Measurements from ENCODE around the gene BCL7C. TPM values are rescaled to one million over a fixed set of nuclear protein-coding genes. Genes with fewer than 3 reads are reported as not detected.

The BCL7C gene
- total and polyA plus RNA-seq, 2 of the 13 experiments (the other 11 are each of a cell fraction or from before 2014, with no cell fraction given): 17.7 to 33.8 TPM

- in situ Hi-C loops (cut with HindIII; ENCODE audit: extremely low pct_ligation_motif_present, low pct_unique_long_range_greater_than_20kb): no loop called here
- CTCF ChIA-PET (ENCODE audit: low intra/inter-chr PET ratio, low total read pairs): no interaction called here
- H3K4me3 ChIP-seq (replicated peaks in 1 of 3; ENCODE audit: insufficient read depth in 1 of 3, low read depth in 2 of 3, low read length in 3 of 3): no peak overlapping the region
- no peak for DNase-seq (ENCODE audit: low spot score)
- H3K9me3 ChIP-seq (ENCODE audit: low read length): no peaks in the 10 kb centered on the region
- no TSS peak for BruUV-seq (replicated peaks)
- no peaks in the 10 kb centered on the region for H3K27me3 ChIP-seq (ENCODE audit: control insufficient read depth in 1 of 2, insufficient read depth in 2 of 2, low read length in 2 of 2)
- TF ChIP-seq RAD51 (IDR thresholded peaks at IDR 0.05; ENCODE audit: borderline replicate concordance) (no peak), ZNF354B (CRISPR knock-in tag; IDR thresholded peaks at IDR 0.05) (no peak), ZNF737 (CRISPR knock-in tag; IDR thresholded peaks at IDR 0.05; ENCODE audit: borderline replicate concordance) (no peak), SNRNP70 (IDR thresholded peaks at IDR 0.05; ENCODE audit: low read depth, low read length) (no peak), IKZF4 (CRISPR knock-in tag; IDR thresholded peaks at IDR 0.05; ENCODE audit: borderline replicate concordance, low read depth, not compliant biosample characterization) (no peak), GATAD1 (CRISPR knock-in tag; IDR thresholded peaks at IDR 0.05) (no peak), ZSCAN30 (CRISPR knock-in tag; IDR thresholded peaks at IDR 0.05) (no peak), ATF7-NPFF (CRISPR knock-in tag; IDR thresholded peaks at IDR 0.05; ENCODE audit: low read depth) (no peak)
- POLR2A ChIA-PET: interaction anchor here (0.7 kb wide), 1 partner anchor 12 kb away, joined by 3 read pairs; no protein-coding TSS in a partner anchor
- intact Hi-C loops (cut with micrococcal nuclease; ENCODE audit: unreplicated experiment): no loop called here
- peaks cover 14% of the 10 kb centered on the region for H3K4me1 ChIP-seq (ENCODE audit: insufficient read depth, low read length)
- H3K79me2 ChIP-seq (ENCODE audit: insufficient read depth, low read length): no peaks in the 10 kb centered on the region
- 84% methylated on average over 5 of the region's 5 CpGs for WGBS (ENCODE audit: low lambda C conversion rate)
- H3K4me2 ChIP-seq (ENCODE audit: low read depth, low read length): no peak overlapping the region
- H2AFZ ChIP-seq (ENCODE audit: low read length): no peak overlapping the region
- H3K9ac ChIP-seq (ENCODE audit: insufficient read depth, low read depth, low read length): no peak overlapping the region
- peaks cover 10 to 14% of the 10 kb centered on the region in 2 experiments; a peak in 3 of 5 replicates for H3K36me3 ChIP-seq (replicated peaks in 1 of 2; ENCODE audit: control insufficient read depth in 1 of 2, insufficient read depth in 2 of 2, low read length in 2 of 2)
- H4K20me1 ChIP-seq (ENCODE audit: insufficient read depth, low read length): no peaks in the 10 kb centered on the region
- FAIRE-seq: no peak
- ATAC-seq: no peak
- no peak overlapping the region for H3K27ac ChIP-seq (ENCODE audit: extremely low read length, insufficient read depth, low read length)
Measured at GRCh38 chr16:30937692-30938091, 43.8 kb upstream of the BCL7C start.

GRCh38 chr16:30934827-30935557 lies 41.1 kb upstream of the BCL7C start:
- H3K36me3 ChIP-seq (replicated peaks in 1 of 2; ENCODE audit: control insufficient read depth in 1 of 2, insufficient read depth in 2 of 2, low read length in 2 of 2): peaks cover 15 to 27% of the 10 kb centered on the region in 2 experiments
- no peak overlapping the region for H3K4me3 ChIP-seq (replicated peaks in 1 of 3; ENCODE audit: insufficient read depth in 1 of 3, low read depth in 2 of 3, low read length in 3 of 3)
- H2AFZ ChIP-seq (ENCODE audit: low read length): no peak overlapping the region
- DNase-seq (ENCODE audit: low spot score): peak; percentile 70
- ATAC-seq: peak; percentile 77
- no peaks in the 10 kb centered on the region for H3K27me3 ChIP-seq (ENCODE audit: control insufficient read depth in 1 of 2, insufficient read depth in 2 of 2, low read length in 2 of 2)
- H3K4me2 ChIP-seq (ENCODE audit: low read depth, low read length): no peak overlapping the region
- 63% methylated on average over 12 of the region's 12 CpGs for WGBS (ENCODE audit: low lambda C conversion rate)
- intact Hi-C loops (cut with micrococcal nuclease; ENCODE audit: unreplicated experiment) (no loop called here), in situ Hi-C loops (cut with HindIII; ENCODE audit: extremely low pct_ligation_motif_present, low pct_unique_long_range_greater_than_20kb) (no loop called here)
- H3K9me3 ChIP-seq (ENCODE audit: low read length): no peaks in the 10 kb centered on the region
- H3K27ac ChIP-seq (ENCODE audit: extremely low read length, insufficient read depth, low read length): no peak overlapping the region
- H4K20me1 ChIP-seq (ENCODE audit: insufficient read depth, low read length): no peaks in the 10 kb centered on the region
- FAIRE-seq: peak; percentile 78
- peaks cover 6% of the 10 kb centered on the region; the same call in 1 of the 2 replicates for H3K4me1 ChIP-seq (ENCODE audit: insufficient read depth, low read length)
- no peak overlapping the region for H3K9ac ChIP-seq (ENCODE audit: insufficient read depth, low read depth, low read length)
- BruUV-seq (replicated peaks): no TSS peak
- H3K79me2 ChIP-seq (ENCODE audit: insufficient read depth, low read length): no peaks in the 10 kb centered on the region
- CTCF ChIA-PET (ENCODE audit: low intra/inter-chr PET ratio, low total read pairs): no interaction called here
- POLR2A ChIA-PET: no interaction called here
- TF ChIP-seq STAG1 (CRISPR knock-in tag; IDR thresholded peaks at IDR 0.05) (peak; percentile 52), SMC3 (IDR thresholded peaks at IDR 0.05; ENCODE audit: low read length) (peak; percentile 74), ZNF570 (CRISPR knock-in tag; IDR thresholded peaks at IDR 0.05; ENCODE audit: borderline replicate concordance) (no peak), YY1 (IDR thresholded peaks at IDR 0.05; ENCODE audit: insufficient read depth, insufficient replicate concordance, low read depth, low read length) (peak; percentile 27), EP300 (IDR thresholded peaks at IDR 0.05; ENCODE audit: low read depth in 2 of 2, low read length in 2 of 2) (no peak), EP300 (CRISPR knock-in tag; IDR thresholded peaks at IDR 0.05; ENCODE audit: borderline replicate concordance) (0 out of 2 replicates have a peak, but pooled peaks have one; percentile 12), RAD21 (CRISPR knock-in tag; IDR thresholded peaks at IDR 0.05) (peak; percentile 47; the same call in 1 of the 2 replicates), CTCF (CRISPR knock-in tag; IDR thresholded peaks at IDR 0.05) (peak; percentile 83), PPARG (CRISPR knock-in tag; conservative IDR thresholded peaks at IDR 0.05) (no peak), ZBTB38 (CRISPR knock-in tag; IDR thresholded peaks at IDR 0.05) (peak; percentile 84)

All from HepG2 (cell line).